ENCODE results near the gene ARMH1.
A peak's percentile ranks its signal among the peaks of the same experiment; 100 is the strongest.
"Not testable (repeated sequence)": the region's sequence is repeated elsewhere in the genome, so short reads cannot be mapped to it uniquely, and the experiment has no call there.

ARMH1 gene

DNA sequence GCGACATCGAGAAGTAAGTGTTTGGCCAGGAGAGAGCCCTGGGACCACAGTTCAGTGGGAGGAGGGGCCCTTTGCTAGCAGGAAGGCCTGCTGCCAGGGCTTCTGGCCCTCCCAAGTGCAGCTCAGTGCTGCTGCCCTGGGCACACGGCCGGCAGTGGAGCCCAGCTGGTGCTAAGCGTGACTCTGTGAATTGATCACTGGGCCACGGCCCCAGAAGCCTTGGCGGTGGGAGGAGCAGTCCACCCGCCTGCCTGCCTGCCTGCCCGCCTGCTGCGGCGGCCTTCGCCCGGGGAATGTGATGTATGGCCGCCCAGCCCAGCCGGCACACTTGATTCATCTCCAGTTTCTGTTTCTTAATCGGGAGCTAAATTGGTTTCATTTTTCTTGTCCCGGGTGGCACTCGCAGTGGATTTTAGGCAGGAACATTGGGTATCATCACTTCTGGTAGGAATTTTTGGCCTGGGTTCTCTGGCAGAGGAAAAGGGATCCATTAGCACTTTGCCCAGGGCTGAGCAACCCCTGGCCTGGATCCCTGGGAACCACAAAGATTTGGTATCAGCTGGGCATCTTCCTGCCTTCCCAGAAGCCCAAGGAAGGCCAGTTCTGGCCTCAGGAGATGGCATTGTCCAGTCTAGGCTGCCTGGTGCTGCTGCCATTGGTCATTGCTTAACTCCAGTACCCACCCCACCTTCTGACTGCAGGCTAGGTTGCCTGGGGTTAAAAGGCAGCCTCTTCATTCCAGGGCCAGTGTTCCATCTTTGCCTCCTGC lies 28.9 kb upstream of the ARMH1 start:
- DNase-seq, result no peak

DNA sequence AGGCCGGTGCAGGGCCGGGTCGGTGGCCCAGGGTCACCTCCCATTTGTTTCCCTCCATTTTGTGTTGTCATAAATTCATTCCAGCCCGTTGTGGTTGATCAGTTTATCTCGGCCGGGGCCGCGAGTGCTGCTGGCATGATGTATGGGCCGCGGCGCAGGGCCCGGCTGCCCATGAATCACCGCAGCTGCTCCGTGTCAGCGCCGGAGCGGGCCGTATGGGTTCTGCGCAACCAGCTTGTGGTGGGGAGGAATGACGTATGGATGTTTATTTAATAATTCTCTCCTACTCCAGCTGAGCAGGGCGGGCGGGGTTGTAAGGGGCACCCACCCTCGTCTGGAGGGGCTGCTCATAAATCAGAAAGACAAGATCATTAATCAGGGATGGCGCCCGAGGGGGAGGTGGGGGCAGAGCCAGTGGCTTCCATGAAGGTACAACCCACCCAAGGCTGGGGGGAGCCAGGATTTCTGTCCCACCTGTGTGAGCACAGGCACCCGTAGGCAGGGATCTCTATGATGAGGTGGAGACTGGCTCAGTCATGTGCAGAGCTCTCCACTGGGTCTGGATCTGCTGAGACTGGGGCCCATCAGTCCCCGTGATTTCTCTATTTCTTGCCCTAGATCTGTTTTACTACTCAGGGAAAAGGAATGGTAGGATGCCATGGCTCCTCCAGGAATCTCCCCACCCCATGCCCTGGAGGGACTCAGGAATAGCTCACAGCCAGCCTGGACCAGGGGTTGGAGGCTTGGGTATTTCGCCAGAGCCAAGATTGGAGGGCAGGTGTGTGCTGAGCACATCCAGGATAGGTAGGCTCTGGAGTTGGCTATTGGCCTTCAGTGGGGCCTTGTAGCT lies 28.0 kb upstream of the ARMH1 start:
- DNase-seq, result no peak

DNA sequence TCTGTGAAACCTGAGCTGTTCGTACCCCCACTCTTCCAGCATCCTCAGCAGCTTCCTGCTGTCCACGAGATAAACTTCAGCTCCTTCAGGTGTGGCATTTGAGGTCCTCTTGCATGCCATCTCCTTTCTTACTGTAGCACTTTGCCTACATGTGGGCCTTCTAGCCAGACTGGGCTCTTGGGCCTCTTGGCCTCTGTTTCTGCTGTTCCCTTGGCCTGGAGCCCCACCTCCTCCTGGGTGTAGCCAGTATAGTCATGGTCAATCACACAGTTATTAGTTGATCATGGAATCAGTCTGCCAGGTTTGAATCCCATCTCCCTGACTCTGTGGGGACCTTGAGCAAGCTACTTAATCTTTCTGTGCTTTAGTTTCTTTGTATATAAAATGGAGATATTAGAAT lies 26.6 kb upstream of the ARMH1 start:
- DNase-seq, result no peak

DNA sequence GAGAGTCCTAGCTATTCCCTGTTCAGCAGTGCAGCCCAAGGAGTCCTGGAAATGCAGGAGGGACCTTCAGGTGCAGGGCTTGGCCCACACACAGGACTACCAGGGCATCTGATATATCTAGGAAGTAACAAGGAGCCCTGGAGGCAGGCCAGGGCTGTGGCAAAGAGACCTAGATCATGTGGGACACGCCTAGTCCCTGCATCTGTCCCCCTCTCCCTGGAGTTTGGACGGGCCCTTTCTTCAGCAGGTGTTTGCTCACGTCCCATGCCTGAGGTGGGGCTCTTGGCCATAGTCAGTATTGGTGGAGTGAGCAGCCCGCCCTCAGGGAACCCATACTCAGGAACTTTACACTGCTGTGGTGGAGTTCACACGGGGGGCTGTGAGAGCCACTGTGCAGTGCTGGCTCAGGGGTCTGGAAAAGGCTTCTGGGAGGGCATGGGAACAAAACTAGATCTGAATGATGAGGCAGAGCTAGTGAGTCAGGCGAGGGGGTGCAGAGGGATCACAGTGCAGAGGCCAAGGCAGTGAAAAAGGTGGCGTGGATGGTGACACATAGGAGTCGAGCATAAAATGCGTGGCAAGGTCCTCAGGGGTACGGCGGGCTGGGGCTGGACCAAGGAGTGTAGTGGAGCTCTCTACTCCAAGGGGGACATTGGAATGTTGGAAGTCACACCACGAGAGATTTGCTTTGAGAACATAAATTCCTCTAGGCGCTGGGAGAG lies 25.8 kb upstream of the ARMH1 start:
- no peak for DNase-seq

DNA sequence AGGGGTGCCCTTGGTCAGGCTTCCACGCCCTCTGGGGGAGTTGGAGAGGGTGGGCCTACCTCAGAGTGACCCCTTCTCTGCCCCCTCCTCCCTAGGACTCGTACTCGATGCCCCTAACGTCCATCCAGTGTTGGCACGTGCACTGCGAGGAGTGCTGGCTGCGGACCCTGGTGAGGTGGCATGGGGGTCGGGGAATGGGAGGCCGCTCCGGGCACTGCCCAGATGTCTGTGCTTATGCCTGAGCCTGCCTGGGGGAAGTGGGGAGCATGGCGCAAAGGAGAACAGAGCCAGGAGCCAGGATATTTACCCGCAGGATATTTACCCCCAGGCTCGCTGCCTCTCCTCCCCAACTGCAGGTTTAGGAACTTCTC lies 24.7 kb upstream of the ARMH1 start:
- no peak for DNase-seq

DNA sequence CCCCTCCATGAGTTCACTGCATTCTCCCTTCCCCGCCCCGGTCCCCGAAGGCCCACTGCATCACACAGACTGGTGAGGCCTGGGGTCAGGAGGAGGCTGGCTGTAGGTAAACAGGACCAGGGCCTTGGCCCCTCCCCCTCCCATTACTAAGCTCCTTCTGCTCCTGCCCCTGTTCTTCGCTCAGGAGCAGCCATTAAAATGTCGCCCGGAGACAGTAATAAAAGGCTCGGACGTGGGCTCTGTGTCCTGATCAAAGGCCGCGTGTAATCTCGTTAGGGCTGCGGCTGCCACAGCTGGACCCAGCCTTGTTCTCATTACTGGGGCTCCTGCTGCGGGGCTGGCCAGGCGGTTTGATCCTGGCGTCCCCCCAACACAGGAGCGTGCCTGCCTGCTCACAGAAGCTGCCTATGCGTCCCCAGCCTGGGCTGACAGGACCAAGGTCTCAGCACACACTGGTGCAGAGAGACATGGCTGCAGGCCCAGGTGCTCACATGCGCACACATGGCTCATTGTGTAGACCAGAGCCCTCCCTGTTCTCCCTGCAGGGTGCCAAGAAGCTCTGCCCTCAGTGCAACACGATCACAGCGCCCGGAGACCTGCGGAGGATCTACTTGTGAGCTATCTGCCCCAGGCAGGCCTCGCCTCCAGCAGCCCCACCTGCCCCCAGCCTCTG lies 24.2 kb upstream of the ARMH1 start:
- no peak for DNase-seq

DNA sequence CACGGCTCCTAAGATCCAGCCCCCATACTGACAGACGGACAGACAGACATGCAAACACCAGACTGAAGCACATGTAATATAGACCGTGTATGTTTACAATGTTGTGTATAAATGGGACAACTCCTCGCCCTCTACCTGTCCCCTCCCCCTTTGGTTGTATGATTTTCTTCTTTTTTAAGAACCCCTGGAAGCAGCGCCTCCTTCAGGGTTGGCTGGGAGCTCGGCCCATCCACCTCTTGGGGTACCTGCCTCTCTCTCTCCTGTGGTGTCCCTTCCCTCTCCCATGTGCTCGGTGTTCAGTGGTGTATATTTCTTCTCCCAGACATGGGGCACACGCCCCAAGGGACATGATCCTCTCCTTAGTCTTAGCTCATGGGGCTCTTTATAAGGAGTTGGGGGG lies 23.4 kb upstream of the ARMH1 start:
- no peak for DNase-seq

DNA sequence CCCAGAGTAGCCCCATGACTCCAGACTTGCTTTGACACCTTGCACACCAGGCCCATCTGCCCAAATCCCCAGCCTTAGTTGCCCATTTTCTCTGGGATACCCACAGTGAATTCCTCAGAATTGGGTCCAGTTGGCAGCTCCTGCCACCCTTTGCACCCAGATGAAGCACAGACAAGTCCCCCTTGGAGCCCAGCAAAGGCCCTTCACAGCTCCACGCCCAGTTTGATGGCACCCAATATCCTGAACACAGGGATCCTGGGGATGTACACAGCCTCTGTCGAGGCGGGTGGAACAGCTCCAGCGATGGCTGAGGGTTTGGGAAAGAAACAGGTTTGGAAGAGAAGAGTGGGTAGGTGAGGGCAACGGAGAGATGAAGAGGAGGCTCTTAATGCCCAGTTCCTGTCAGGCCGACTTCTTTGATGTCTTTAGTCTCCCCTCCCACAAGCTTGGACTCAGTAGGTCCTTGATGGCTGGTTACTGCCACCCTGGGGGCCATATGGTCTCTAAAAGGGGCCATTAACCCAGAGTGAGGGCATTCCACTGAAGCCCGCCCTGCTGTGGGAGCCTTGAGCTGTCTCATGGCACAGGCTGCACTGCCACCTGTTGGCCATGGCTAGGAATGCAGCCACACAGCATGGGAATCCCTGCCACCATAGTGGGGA lies 21.9 kb upstream of the ARMH1 start:
- peak; percentile 47 for DNase-seq

DNA sequence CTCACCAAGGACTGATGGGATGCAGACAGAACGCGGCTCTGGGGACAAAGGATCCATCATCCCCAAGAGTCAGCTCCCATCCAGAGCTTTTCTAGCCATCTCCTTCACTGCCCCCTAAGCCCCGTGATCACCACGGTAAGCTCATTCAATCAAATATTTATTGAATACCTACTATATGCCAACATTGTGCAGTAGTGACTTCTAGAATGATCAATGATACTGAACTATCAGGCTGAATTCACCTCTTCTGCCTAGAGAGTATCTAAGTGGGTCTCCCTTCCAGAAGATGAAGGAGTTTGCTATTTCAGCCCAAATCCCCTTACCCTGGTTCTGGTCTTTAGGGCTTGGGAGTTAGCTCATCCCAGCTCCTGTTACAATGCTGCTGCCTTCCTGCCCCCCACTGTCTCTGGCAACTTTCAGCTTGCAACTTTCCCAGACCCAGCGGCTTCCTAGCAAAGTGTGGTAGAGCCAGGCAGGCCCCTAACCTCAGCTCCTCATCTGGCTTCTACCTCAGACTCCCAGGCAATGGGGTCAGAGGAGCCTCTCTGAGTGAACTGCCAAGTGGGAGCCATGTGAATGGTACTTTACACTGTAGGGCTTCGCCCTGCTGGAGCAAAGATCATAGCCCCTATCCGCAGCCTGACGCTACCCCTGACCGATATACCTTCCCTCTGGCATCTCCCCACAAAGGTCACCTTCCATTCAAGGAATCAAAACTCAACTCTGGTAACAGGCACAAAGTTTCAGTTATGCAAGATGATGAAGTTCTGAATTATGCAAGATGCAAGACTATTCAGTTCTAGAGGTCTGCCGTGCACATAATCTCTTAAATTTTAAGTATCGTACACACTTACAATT lies 21.2 kb upstream of the ARMH1 start:
- no peak for DNase-seq

DNA sequence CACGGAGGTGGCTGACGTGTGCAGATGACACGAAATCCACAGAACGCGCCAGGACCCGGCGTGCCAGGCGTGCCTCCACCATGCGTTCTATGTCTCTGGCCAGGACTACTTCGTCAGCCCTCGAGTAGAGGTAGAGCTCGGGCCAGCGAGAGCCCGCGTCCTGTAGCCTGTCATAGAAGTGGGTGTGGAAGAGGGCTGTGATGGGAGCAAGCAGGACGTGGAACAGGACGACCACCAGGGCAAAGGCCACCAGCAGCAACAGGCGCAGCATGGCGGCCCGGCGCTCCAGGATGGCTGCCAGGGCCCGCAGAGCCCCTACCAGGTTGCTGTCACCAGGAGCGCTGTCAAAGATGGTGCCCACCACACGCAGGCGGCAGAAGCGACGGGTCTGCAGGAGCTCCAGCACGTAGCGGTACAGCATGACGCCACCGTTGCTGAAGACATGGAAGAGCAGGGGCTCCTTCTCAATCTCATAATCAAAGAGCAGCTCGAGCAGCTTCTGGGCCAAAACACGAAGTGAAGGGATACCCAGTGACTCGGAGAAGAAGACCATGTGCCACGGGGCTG lies 19.8 kb upstream of the ARMH1 start:
- no peak for DNase-seq

DNA sequence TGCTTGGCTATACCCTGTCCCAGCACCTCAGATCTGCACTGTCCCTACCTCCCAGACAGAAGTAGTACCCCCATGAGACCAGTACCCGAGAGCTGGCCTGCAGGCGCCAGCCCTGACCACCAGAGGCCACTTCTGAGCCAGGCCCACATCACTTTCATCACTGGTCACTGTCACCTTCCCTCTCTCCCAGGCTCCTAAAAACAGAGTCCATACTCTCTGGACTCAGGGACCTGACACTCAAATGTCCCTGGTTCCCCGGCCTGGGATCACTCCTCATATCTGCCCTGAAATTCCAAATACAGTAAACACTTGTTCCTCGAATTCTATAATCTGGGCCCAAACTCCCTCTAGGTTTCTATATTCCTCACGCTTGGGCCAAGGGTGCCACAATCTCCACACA lies 18.9 kb upstream of the ARMH1 start:
- DNase-seq, result no peak

DNA sequence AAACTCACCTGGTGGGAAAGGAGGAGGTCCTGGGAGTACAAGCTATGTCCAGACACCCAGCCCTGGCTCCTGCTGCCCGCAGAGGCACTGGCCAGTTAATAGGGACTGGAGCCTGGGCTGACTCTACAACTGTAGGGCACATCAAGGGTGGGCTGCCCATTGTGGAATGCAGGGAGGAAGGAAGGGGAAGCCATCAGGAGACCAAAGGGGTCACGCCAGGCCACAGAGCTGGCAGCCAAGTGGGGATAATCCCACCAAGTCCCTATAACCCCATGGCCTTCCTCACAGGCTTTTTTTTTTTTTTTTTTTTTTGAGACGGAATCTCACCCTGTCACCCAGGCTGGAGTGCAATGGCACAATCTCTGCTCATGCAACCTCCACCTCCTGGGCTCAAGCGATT lies 14.9 kb upstream of the ARMH1 start:
- no peak for DNase-seq

DNA sequence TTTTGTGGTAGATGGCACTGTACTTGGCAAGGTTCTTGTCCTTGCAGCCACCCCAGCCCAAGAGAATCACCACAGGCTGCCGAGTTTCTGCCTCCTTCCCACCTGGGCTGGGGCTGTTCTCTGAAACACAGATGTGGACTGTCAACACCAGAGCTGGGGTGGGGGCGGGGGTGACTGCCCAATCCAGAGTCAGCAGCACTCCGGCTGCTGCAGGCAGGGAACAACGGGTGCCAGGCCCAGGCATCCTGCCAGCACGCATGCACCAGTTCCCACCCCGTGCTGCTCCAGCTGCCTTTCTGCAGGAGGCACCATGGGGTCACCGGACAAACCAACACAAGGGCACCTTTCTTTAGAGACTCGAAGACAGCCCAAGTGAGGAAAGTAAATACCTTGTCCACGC lies 14.3 kb upstream of the ARMH1 start:
- peak; percentile 55 for DNase-seq

DNA sequence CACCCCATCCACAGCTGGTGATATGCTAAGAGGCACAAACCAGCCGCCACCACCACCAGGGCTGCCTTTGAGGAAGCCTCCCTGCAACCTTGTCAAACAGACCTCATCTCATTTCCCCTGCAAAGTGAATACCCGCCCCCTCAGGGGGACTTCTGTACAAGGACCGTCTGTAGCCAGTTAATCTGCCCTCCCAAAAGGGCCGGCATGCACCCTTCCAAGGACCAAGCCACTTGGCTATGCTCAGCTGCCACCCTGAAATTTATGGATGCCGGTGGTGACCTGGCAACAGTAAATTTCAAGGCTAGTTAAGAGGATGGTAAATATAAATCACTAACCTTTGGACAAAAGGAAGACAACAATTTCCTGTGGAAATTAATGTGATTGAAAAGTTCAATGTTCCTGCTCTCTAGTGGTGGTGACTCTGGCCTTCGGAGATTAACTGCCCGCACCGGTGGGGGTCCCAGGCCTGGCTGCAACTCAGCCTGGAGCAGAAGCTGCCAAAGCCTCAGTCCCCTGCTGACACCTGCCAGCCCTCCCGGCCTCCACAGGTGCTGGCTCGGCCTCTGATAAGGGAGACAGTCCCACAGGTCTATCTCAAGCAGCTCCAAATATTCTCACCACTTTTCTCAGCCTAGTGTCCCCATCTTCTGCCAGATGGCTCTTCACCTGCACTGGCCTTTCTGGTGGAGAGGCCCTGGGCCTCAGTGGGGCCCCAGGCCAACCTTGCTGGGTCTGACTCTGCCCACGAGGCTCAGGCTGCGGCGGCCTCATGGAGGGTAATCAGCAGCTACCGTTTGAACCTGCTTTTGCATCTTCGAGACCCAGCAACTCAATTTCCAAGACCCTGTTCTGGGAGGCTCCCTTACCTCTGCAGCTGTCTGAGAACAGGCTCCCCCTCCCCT lies 12.5 kb upstream of the ARMH1 start:
- DNase-seq, result no peak

DNA sequence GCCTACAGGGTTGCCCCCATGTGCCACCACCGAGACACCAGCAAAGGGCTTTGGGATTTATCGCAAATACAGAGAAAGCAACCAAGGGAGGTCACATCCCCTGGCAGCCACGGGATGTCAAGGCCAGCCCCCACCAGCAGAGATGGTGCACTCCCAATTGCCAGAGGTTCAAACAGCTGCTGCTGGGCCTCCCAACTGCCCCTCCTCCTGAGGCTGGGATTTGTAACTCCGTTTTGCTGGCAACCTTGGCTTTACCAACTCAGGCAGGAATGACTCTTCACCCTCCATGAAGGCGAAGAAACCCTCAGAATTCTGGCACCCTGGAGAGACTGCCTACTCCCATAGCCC lies 11.9 kb upstream of the ARMH1 start:
- DNase-seq, result no peak

DNA sequence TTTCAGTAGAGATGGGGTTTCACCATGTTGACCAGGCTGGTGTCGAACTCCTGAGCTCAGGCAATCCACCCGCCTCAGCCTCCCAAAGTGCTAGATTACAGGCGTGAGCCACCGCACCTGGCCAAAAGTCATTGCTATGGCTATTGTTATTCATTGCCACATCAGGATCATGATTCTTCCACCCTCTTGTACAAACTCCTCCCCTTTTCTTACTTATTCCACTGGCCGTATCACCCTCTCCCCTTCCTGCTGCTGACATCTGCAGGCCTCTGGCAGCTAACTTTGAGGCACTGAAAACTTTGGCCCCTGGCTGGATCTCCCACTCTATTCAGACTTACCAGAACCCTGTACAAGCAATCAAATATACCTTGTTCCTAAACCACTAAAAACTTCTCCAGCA lies 11.1 kb upstream of the ARMH1 start:
- DNase-seq, result no peak

DNA sequence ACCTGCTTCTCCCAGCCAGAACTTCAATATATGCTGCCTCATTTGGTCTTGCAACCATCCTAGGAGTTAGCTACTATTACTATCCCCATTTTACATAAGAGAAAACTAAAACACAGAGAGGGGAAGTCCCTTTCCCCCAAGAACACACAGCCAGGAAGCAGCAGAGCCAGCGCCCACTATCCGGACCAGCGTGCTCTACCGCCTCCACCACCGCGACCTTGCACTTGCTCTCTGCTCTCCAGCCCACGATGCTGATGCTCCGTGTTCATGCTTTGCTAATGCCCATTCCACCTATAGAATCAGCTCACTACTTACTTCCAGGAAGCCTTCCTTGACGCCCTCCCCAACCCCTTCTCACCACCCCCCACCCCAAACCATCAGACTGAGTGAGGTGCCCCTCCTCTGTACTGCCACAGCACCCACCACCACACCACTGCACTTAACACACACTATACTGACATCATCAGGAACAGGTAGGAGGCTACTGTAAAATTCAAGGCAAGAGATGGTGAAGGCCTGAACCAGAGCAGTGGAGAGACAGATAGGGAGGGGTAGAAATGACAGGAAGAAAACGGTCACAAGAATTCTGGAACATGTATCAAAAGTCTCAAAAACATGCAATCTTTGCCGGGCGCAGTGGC lies 9.7 kb upstream of the ARMH1 start:
- DNase-seq, result no peak

DNA sequence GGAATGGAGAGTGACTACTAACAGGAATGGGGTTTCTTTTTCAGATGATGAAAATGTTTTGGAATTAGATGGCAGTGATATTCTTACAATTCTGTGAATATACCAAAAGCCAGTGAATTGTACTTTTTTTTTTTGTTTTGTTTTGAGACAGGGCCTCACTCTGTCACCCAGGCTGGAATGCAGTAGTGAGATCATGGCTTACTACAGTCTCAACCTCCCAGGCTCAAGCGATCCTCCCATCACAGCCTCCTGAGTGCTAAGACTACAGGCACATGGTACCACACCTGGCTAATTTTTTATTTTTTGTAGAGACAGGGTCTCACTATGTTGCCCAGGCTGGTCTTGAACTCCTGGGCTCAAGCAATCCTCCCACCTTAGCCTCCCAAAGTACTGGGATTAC lies 7.8 kb upstream of the ARMH1 start:
- DNase-seq, result not testable (repeated sequence)

DNA sequence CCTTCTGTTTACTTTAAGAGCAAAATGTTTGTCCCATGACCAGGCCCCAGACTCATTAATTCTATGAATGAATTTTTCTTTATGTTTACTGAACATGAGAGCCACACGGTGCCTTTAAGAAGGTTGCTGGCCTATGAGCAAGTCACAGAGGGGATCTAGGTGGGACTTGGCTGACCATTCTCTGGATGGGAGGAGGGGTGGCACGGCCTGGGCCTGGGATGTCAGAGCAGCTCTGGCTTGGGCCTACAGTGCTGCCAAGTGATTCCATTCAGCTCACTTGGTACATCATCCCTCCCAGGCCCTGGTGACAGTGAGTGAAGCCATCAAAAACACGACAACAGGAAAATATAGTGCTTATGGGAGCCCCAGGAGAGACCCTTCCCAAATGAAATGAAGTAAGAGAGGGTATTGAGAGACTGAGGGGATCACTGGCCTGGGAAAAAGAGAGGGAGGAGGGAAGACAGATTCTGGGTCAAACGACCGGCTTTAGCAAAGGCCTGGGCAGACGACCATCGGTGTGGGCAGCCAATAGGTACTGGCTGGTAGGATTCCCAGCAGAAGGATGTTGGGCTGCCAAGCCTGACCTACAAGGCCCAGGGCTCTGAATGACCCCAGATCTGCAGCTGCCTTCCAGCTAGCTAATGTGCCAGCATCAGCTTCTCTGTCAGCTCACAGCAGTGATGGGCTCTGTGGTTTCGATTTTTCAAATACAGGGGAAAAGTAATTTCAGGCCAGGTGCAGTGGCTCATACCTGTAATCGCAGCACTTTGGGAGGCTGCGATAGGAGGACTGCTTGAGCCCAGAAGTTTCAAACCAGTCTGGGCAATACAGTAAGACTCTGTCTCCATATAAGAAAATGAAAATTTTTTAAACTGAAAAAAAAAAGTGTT lies 3.5 kb upstream of the ARMH1 start:
- DNase-seq, result no peak
